GM23338 (cell line): ENCODE measurements around the gene SENP8. TPM values are rescaled to one million over a fixed set of nuclear protein-coding genes. Genes with fewer than 3 reads are reported as not detected.

ENCODE experiments used
- ATAC-seq: fragments of 200-7000 bp; cut with Tn5 transposase; 3 replicates; pipeline ENCODE4 v1.9.1; 2020
- DNase-seq: peaks from one replicate; pipeline ENCODE4 v3.0.0-alpha.2; 2015; ENCODE audit warnings: low spot score
- H2AFZ ChIP-seq: fragments of 200-600 bp; sonication (generic); 2 replicates; pipeline ENCODE4 v1.8.0; 2016; ENCODE audit warnings: antibody characterized with exemption, mild to moderate bottlenecking, moderate library complexity
- H3F3A ChIP-seq: fragments of 200-600 bp; sonication (generic); replicated peaks from 2 replicates; pipeline ENCODE4 v1.8.0; 2017; ENCODE audit warnings: antibody characterized with exemption, mixed run types, low read depth
- H3K27ac ChIP-seq: fragments of 200-600 bp; sonication (generic); 2 replicates; pipeline ENCODE4 v1.6.1; 2016; ENCODE audit warnings: low read depth
- H3K27me3 ChIP-seq: fragments of 200-600 bp; sonication (generic); 2 replicates; pipeline ENCODE4 v1.8.0; 2016; ENCODE audit warnings: mild to moderate bottlenecking, mixed run types, moderate library complexity; ENCODE audit not compliant: insufficient read depth
- H3K36me3 ChIP-seq: fragments of 200-600 bp; sonication (generic); 2 replicates; pipeline ENCODE4 v1.8.0; 2016; ENCODE audit warnings: mild to moderate bottlenecking; ENCODE audit not compliant: insufficient read depth
- H3K4me1 ChIP-seq: fragments of 200-600 bp; sonication (generic); 2 replicates; pipeline ENCODE4 v1.8.0; 2016; ENCODE audit warnings: mild to moderate bottlenecking, moderate library complexity; ENCODE audit not compliant: insufficient read depth
- H3K4me2 ChIP-seq: fragments of 200-600 bp; sonication (generic); 2 replicates; pipeline ENCODE4 v1.7.1; 2017; ENCODE audit warnings: mixed run types
- H3K4me3 ChIP-seq: fragments of 200-600 bp; sonication (generic); 2 replicates; pipeline ENCODE4 v1.6.1; 2016; ENCODE audit warnings: mixed run types
- H3K79me2 ChIP-seq: fragments of 200-600 bp; sonication (generic); replicated peaks from 2 replicates; pipeline ENCODE4 v1.8.0; 2017; ENCODE audit warnings: mild to moderate bottlenecking; ENCODE audit not compliant: insufficient read depth
- H3K9me2 ChIP-seq: fragments of 200-600 bp; sonication (generic); 2 replicates; pipeline ENCODE4 v1.8.0; 2017; ENCODE audit not compliant: insufficient read depth
- H4K20me1 ChIP-seq: fragments of 200-600 bp; sonication (generic); replicated peaks from 2 replicates; pipeline ENCODE4 v1.8.0; 2017; ENCODE audit warnings: mild to moderate bottlenecking; ENCODE audit not compliant: insufficient read depth
- H3K27ac Mint-ChIP-seq: 2 replicates; pipeline ENCODE4 v1.8.0; 2020; ENCODE audit warnings: inconsistent platforms, mild to moderate bottlenecking, moderate library complexity, mixed read lengths
- H3K27me3 Mint-ChIP-seq: 3 replicates; pipeline ENCODE4 v1.8.0; 2022; ENCODE audit warnings: low read depth, mild to moderate bottlenecking, moderate library complexity, mixed read lengths, inconsistent platforms; ENCODE audit not compliant: insufficient read depth, poor library complexity
- H3K36me3 Mint-ChIP-seq: 3 replicates; pipeline ENCODE4 v1.8.0; 2021; ENCODE audit warnings: low read depth, mild to moderate bottlenecking, inconsistent platforms, moderate library complexity, mixed read lengths
- H3K4me1 Mint-ChIP-seq: 3 replicates; pipeline ENCODE4 v1.8.0; 2020; ENCODE audit warnings: mild to moderate bottlenecking, inconsistent platforms, mixed read lengths
- H3K4me3 Mint-ChIP-seq: 3 replicates; pipeline ENCODE4 v1.8.0; 2021; ENCODE audit warnings: moderate library complexity, mild to moderate bottlenecking, inconsistent platforms, mixed read lengths
- H3K9me3 Mint-ChIP-seq: 3 replicates; pipeline ENCODE4 v1.8.0; 2020; ENCODE audit warnings: moderate library complexity, mild to moderate bottlenecking, inconsistent platforms, mixed read lengths
- CTCF ChIP-seq, 2 experiments: fragments of 200-600 bp in 1 of 2; sonication (generic) in 1 of 2; conservative IDR thresholded peaks; 2 replicates each; pipeline versions ENCODE4 v1.5.1 to v1.6.1; 2016 to 2017; ENCODE audit warnings: antibody characterized with exemption in 2 of 2, low read depth in 2 of 2, mild to moderate bottlenecking in 2 of 2, moderate library complexity in 1 of 2
- EZH2 ChIP-seq: fragments of 200-600 bp; sonication (generic); IDR thresholded peaks from one replicate; pipeline ENCODE4 v1.8.0; 2017; ENCODE audit warnings: antibody characterized with exemption, mild to moderate bottlenecking, low read depth; ENCODE audit not compliant: unreplicated experiment
- JUNB ChIP-seq: IDR thresholded peaks from one replicate; pipeline ENCODE4 v1.6.1; 2016; ENCODE audit warnings: antibody characterized with exemption; ENCODE audit not compliant: unreplicated experiment
- NANOG ChIP-seq: IDR thresholded peaks from 2 replicates; pipeline ENCODE4 v1.6.1; 2016; ENCODE audit warnings: antibody characterized with exemption, borderline replicate concordance
- POLR2AphosphoS5 ChIP-seq: IDR thresholded peaks from 2 replicates; pipeline ENCODE4 v1.6.1; 2016; ENCODE audit warnings: antibody characterized with exemption, low read depth
- REST ChIP-seq: IDR thresholded peaks from one replicate; pipeline ENCODE4 v1.6.1; 2018; ENCODE audit warnings: antibody characterized with exemption; ENCODE audit not compliant: unreplicated experiment
- STAT1 ChIP-seq: IDR thresholded peaks from one replicate; pipeline ENCODE4 v1.6.1; 2016; ENCODE audit warnings: antibody characterized with exemption; ENCODE audit not compliant: unreplicated experiment
- ZNF114 ChIP-seq: fragments of 250-450 bp; sonication (Bioruptor Pico); IDR thresholded peaks from 2 replicates; pipeline ENCODE4 v1.5.0; 2020; ENCODE audit warnings: mild to moderate bottlenecking, moderate library complexity
- polyA plus RNA-seq: library from polyadenylated mRNA; unstranded; fragments of >200 nt; fragmentation: Nextera tagmentation; extraction: Ambion mirVana; gene quantifications from 2 replicates; pipeline ENCODE4 v1.2.1, GENCODE V29; 2016
- total RNA-seq: library from RNA; depleted of rRNA; stranded (reverse); fragments of >200 nt; shearing (Covaris generic); gene quantifications from 2 replicates; pipeline ENCODE4 v1.2.3, GENCODE V29; 2014
- TF ChIP-seq, protein P1 (sequence below): fragments of 250-450 bp; sonication (Bioruptor Pico); IDR thresholded peaks from 2 replicates; pipeline ENCODE4 v1.5.0; 2020; ENCODE audit warnings: mild to moderate bottlenecking, moderate library complexity

SENP8 gene
- total and polyA plus RNA-seq, 2 experiments from 2014 or later: 3.1 to 7.7 TPM

DNA sequence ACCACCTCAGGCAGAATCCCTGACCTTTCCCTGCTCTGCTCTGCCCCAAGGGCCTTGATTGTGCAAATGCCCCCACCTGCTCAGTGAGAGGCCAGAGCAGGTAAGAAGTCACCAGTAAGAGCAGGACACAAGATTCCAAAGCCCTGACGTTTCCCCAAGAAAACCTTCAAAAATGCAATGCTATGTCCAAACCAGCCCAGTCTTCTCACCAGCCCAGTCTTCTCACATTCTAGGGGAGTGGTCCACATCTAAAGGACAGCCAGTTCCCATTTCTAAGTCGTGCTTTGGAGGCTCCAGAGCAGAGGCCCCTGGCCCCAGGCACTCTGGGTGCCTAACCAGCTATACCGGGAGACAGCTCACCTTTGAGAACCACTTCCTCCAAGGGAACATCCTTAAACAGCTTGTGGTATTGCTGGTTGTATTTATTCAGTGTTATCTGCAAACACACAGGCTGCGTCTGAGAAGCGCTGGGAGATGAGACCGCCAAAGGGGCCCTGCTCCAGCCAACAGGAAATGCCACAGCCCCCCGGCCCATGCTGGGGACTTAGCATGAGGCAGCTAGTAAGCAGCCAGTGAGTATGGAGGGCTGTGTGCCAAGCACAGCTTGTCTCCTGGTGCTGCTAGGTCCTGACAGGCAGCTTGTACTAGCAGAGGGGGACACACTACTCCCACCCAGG is 50.1 kb downstream of the SENP8 start:
- H3K79me2 ChIP-seq: no peaks in the 10 kb centered on the region
- H4K20me1 ChIP-seq: no peaks in the 10 kb centered on the region
- no peak overlapping the region for H3K4me3 ChIP-seq
- Mint-ChIP-seq H3K36me3 (no peaks in the 10 kb centered on the region), H3K4me1 (peaks cover 7% of the 10 kb centered on the region), H3K4me3 (no peak overlapping the region), H3K27ac (no peak overlapping the region), H3K9me3 (no peaks in the 10 kb centered on the region), H3K27me3 (peaks cover 4% of the 10 kb centered on the region)
- ATAC-seq: peak; percentile 17; the same call in 1 of the 3 replicates
- no peak for TF ChIP-seq EZH2
- no peaks in the 10 kb centered on the region for H3K36me3 ChIP-seq
- H3K9me2 ChIP-seq: 0 out of 2 replicates have a peak, but pooled peaks cover 4% of the 10 kb centered on the region
- H3F3A ChIP-seq: no peaks in the 10 kb centered on the region
- no peaks in the 10 kb centered on the region for H3K27me3 ChIP-seq
- peak; percentile 20 for DNase-seq
- H3K4me1 ChIP-seq: no peaks in the 10 kb centered on the region
- H3K27ac ChIP-seq: no peak overlapping the region
- H2AFZ ChIP-seq: peak overlapping the region; percentile 66; the same call in 1 of the 2 replicates
- H3K4me2 ChIP-seq: no peak overlapping the region

- H3K36me3 Mint-ChIP-seq: no peaks in the 10 kb centered on the region
- DNase-seq: no peak
- no peaks in the 10 kb centered on the region for H3K9me3 Mint-ChIP-seq
- Histone ChIP-seq H3F3A (no peaks in the 10 kb centered on the region), H3K4me3 (no peak overlapping the region), H3K4me1 (no peaks in the 10 kb centered on the region), H3K27ac (no peak overlapping the region), H3K79me2 (no peaks in the 10 kb centered on the region), H2AFZ (peak overlapping the region; percentile 66; the same call in 1 of the 2 replicates), H3K36me3 (no peaks in the 10 kb centered on the region), H3K27me3 (no peaks in the 10 kb centered on the region), H3K9me2 (0 out of 2 replicates have a peak, but pooled peaks cover 4% of the 10 kb centered on the region), H3K4me2 (no peak overlapping the region), H4K20me1 (no peaks in the 10 kb centered on the region)
- H3K27me3 Mint-ChIP-seq: peaks cover 2% of the 10 kb centered on the region
- no peak overlapping the region for H3K4me3 Mint-ChIP-seq
- no peak overlapping the region for H3K27ac Mint-ChIP-seq
- H3K4me1 Mint-ChIP-seq: peaks cover 7% of the 10 kb centered on the region
- ATAC-seq: no peak
- TF ChIP-seq, protein P1, sequence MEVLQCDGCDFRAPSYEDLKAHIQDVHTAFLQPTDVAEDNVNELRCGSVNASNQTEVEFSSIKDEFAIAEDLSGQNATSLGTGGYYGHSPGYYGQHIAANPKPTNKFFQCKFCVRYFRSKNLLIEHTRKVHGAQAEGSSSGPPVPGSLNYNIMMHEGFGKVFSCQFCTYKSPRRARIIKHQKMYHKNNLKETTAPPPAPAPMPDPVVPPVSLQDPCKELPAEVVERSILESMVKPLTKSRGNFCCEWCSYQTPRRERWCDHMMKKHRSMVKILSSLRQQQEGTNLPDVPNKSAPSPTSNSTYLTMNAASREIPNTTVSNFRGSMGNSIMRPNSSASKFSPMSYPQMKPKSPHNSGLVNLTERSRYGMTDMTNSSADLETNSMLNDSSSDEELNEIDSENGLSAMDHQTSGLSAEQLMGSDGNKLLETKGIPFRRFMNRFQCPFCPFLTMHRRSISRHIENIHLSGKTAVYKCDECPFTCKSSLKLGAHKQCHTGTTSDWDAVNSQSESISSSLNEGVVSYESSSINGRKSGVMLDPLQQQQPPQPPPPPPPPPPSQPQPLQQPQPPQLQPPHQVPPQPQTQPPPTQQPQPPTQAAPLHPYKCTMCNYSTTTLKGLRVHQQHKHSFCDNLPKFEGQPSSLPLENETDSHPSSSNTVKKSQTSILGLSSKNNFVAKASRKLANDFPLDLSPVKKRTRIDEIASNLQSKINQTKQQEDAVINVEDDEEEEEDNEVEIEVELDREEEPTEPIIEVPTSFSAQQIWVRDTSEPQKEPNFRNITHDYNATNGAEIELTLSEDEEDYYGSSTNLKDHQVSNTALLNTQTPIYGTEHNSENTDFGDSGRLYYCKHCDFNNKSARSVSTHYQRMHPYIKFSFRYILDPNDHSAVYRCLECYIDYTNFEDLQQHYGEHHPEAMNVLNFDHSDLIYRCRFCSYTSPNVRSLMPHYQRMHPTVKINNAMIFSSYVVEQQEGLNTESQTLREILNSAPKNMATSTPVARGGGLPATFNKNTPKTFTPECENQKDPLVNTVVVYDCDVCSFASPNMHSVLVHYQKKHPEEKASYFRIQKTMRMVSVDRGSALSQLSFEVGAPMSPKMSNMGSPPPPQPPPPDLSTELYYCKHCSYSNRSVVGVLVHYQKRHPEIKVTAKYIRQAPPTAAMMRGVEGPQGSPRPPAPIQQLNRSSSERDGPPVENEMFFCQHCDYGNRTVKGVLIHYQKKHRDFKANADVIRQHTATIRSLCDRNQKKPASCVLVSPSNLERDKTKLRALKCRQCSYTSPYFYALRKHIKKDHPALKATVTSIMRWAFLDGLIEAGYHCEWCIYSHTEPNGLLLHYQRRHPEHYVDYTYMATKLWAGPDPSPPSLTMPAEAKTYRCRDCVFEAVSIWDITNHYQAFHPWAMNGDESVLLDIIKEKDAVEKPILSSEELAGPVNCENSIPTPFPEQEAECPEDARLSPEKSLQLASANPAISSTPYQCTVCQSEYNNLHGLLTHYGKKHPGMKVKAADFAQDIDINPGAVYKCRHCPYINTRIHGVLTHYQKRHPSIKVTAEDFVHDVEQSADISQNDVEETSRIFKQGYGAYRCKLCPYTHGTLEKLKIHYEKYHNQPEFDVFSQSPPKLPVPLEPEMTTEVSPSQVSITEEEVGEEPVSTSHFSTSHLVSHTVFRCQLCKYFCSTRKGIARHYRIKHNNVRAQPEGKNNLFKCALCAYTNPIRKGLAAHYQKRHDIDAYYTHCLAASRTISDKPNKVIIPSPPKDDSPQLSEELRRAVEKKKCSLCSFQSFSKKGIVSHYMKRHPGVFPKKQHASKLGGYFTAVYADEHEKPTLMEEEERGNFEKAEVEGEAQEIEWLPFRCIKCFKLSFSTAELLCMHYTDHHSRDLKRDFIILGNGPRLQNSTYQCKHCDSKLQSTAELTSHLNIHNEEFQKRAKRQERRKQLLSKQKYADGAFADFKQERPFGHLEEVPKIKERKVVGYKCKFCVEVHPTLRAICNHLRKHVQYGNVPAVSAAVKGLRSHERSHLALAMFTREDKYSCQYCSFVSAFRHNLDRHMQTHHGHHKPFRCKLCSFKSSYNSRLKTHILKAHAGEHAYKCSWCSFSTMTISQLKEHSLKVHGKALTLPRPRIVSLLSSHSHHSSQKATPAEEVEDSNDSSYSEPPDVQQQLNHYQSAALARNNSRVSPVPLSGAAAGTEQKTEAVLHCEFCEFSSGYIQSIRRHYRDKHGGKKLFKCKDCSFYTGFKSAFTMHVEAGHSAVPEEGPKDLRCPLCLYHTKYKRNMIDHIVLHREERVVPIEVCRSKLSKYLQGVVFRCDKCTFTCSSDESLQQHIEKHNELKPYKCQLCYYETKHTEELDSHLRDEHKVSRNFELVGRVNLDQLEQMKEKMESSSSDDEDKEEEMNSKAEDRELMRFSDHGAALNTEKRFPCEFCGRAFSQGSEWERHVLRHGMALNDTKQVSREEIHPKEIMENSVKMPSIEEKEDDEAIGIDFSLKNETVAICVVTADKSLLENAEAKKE (CRISPR knock-in tag): no peak
- TF ChIP-seq CTCF (conservative IDR thresholded peaks at IDR 0.05; ENCODE audit: low read depth in 2 of 2) (no peak), JUNB (no peak), EZH2 (no peak), ZNF114 (no peak), REST (no peak), POLR2AphosphoS5 (no peak), STAT1 (no peak), NANOG (no peak)
Observed at GRCh38 chr15:72168808-72169190, 50.6 kb downstream of the SENP8 start.
